ENCODE results near the gene SSBP3.

SSBP3 gene

GRCh38 chr1:54314696-54315095 lies 91.5 kb downstream of the SSBP3 start:
- DNase-seq, result peak in 2 of 58 donors; percentile 22 to 45

- DNase-seq, result peak in 1 of 58 donors; percentile 17
Observed at GRCh38 chr1:54312796-54313316, 93.3 kb downstream of the SSBP3 start.

- no peak for DNase-seq
Observed at GRCh38 chr1:54311506-54311905, 94.7 kb downstream of the SSBP3 start.

- DNase-seq, result peak in 17 of 58 donors; percentile 9 to 45 (median 30)
Observed at GRCh38 chr1:54310439-54311328, 95.5 kb downstream of the SSBP3 start.

GRCh38 chr1:54309631-54310366 lies 96.4 kb downstream of the SSBP3 start:
- DNase-seq, result peak in 41 of 58 donors; percentile 27 to 92 (median 62)

- no peak for DNase-seq
Observed at GRCh38 chr1:54307305-54307704, 98.9 kb downstream of the SSBP3 start.

- DNase-seq, result no peak
Observed at GRCh38 chr1:54305906-54306514, 100.2 kb downstream of the SSBP3 start.

- no peak for DNase-seq
Observed at GRCh38 chr1:54304518-54304917, 101.7 kb downstream of the SSBP3 start.

- no peak for DNase-seq
Observed at GRCh38 chr1:54302951-54303843, 103.0 kb downstream of the SSBP3 start.

- DNase-seq, result no peak
Observed at GRCh38 chr1:54302549-54302948, 103.6 kb downstream of the SSBP3 start.

- DNase-seq, result no peak
Observed at GRCh38 chr1:54301497-54301896, 104.7 kb downstream of the SSBP3 start.

GRCh38 chr1:54300401-54300800 lies 105.8 kb downstream of the SSBP3 start:
- DNase-seq, result peak in 8 of 58 donors; percentile 2 to 68 (median 31)

- peak in 1 of 58 donors; percentile 20 for DNase-seq
Observed at GRCh38 chr1:54299037-54299436, 107.2 kb downstream of the SSBP3 start.

- peak in 6 of 58 donors; percentile 15 to 64 (median 23) for DNase-seq
Observed at GRCh38 chr1:54298284-54299033, 107.7 kb downstream of the SSBP3 start.

- DNase-seq, result peak in 44 of 58 donors; percentile 13 to 92 (median 66)
Observed at GRCh38 chr1:54297596-54298283, 108.5 kb downstream of the SSBP3 start.

- no peak for DNase-seq
Observed at GRCh38 chr1:54296666-54297065, 109.5 kb downstream of the SSBP3 start.

GRCh38 chr1:54294887-54295286 lies 111.3 kb downstream of the SSBP3 start:
- no peak for DNase-seq

- DNase-seq, result no peak
Observed at GRCh38 chr1:54292002-54292911, 113.9 kb downstream of the SSBP3 start.
